AG10803 (cell line): ENCODE measurements around the gene MEIS1.

Experiments used
- DNase-seq: peaks from one replicate; pipeline ENCODE4 v3.0.0; 2010; ENCODE audit warnings: low read depth
- H3K4me3 ChIP-seq: 2 replicates; pipeline ENCODE4 v1.5.1; 2011; ENCODE audit warnings: mild to moderate bottlenecking, low read length, control low read depth
- TF ChIP-seq, protein P1 (sequence below): conservative IDR thresholded peaks from 2 replicates; pipeline ENCODE4 v1.5.1; 2011; ENCODE audit warnings: mild to moderate bottlenecking, low read length, control low read depth, inconsistent platforms

The MEIS1 gene

DNA sequence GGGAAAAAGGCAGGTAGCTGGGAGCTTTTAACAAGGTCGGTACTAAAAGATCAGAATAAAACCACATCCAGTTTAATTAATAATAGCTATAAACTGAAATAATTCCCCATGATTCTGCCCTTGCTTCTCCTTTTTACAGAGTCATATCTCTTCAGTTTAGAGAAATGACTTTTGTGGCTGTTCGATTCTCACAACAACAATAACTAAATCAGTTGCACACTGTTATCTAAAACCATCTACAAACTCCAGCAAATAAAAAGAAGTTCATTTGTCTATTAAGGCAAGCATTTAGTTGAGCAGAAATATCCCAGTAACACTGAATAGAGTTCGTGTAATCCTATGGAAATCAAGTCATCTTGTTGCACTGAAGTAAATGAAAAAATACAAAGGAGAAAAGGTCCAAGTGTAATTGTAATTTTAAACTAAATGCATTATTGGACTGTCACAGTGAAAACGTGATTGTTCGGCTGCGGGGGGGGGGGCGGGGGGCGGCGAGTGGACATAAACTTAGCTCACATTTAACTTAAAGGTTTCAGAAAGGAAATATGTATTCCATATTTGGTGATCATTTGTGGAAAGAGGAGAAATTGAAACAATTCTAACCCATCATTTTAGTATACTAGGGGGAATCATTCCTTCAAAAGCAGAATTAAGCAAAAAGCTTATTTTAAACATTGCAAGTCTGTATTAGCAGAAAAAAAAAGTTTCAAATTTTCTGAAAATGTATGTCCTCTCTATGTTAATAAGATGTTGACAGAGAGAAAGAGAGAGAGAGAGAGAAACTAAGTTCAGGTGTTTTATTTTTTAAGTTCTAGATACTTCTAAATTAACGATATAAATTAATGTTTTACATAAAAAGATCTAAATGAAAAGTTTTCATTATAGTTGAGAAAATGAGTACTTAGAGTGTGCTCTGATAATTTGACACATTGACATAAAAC, 144.5 kb downstream of the MEIS1 start:
- no peak for DNase-seq
- TF ChIP-seq, protein P1, sequence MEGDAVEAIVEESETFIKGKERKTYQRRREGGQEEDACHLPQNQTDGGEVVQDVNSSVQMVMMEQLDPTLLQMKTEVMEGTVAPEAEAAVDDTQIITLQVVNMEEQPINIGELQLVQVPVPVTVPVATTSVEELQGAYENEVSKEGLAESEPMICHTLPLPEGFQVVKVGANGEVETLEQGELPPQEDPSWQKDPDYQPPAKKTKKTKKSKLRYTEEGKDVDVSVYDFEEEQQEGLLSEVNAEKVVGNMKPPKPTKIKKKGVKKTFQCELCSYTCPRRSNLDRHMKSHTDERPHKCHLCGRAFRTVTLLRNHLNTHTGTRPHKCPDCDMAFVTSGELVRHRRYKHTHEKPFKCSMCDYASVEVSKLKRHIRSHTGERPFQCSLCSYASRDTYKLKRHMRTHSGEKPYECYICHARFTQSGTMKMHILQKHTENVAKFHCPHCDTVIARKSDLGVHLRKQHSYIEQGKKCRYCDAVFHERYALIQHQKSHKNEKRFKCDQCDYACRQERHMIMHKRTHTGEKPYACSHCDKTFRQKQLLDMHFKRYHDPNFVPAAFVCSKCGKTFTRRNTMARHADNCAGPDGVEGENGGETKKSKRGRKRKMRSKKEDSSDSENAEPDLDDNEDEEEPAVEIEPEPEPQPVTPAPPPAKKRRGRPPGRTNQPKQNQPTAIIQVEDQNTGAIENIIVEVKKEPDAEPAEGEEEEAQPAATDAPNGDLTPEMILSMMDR: no peak
- H3K4me3 ChIP-seq: no peak overlapping the region; the same call in 1 of the 2 replicates

DNA sequence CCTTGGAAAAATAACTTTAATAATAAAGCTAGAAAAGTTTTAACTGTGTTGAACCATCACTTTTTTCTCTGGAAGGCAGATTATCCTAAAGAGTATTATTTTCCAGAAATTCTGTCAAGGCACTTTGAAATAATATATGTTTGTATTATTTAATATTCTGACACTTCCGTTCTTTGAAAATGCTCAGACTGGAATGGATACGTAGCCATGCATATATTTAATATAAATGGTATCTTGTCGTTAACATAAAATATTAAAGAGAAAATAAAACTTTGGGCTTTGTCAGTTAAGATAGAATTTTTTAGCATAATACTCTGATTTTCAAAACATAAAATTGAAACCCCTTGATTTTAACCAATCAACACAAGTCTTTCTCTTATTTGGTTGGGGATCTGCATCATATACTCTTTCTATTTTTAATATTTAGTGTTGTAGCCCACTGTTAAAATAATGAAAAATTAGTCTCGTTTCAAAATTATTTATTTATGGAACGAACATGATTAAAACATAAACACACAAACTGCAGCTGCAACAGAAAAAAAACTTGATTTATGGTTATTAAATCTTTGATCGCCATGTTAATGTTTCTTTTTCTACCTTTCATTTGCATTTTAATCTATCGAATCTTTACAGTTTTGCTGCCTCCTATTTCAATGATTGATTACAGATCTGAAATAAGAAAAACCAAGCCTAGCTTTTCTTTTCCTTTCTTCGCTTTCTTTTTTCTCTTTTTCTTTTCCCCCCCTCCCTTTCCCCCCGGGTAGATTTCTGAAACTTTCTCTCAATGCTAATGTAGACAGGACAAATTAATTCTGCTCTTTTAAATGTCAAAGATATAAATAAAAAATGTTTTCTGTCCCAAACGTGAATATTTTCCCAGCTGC, 145.5 kb downstream of the MEIS1 start:
- DNase-seq: no peak
- TF ChIP-seq, protein P1: no peak
- peak overlapping the region; percentile 53 for H3K4me3 ChIP-seq

DNA sequence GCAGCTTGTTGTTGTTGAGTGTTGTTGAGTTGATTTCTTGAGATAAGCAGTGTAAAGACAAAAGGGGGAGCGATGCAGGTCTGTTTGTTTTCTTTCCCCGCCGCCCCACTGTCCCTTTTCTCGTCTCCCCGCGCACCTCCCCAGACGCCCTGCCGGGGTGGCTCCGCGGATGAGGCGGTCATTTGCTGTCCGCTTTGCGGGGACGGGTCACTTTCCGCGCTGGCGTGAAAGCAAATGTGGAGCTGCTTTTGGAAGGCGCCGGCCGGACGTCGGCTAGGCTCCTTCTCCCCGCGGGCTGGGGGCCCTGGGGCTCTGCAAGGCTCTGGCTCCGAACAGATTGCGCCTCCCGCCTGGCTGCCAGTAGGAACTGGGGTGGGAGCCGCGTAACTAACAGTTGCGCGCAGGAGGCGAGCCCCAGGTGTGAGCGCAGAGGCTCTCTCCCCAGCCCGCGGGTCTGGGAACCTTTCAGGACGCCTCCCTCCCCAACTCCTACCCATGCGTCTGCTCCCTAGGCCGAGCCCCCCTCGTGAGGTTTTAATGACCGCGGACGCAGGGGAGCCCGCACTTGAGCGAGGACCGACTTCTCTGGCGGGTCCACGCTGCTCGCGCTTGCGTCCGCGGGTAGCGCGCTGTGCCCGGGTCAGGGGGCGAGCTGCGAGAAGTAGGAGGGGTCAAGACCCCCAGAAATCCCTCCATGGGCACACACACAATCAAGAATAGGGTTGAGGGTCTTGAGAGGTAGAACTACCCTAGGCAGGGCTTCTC, 146.6 kb downstream of the MEIS1 start:
- TF ChIP-seq, protein P1: no peak
- DNase-seq: peak; percentile 21
- H3K4me3 ChIP-seq: peak overlapping the region; percentile 53

DNA sequence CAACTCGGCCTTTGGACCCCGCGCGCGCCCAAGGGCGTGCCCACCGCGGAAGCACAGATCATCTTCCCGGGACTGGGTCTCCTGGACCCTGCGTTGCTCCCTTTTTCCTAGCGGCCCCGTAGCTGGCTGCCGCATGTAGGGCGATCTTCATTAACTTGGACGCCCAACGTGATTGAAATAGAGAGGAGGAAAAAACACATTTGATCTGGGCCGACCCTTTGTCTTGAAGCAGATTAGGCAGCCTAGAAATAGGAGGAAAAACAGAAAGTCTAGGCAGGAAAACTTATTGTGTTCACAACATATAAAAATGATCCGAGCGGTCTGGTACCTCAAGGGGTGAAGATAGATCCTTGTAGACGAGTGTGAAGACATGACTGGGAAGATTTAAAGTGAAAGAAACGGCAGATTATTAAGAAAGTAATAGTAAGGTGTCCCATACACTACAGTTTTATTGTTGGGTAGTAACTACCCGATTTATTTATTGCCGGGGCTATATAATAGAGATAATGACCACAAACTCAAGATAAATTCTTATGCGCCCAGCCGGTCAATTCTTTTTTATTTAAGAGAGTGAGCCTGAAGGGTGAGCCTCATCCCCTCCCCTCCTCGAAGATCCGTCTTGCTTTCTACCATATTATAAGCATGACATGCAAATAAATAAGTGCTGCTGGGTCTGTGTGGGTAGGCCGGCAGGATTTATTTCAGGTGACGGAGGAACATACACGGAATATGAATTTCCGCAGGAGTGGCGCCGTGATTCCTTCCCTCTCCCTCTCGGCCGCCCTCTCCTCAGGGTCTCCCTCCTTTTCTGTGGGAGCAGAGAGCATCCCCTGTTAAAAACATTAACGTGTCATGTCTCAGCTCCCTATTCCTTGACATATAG, 147.4 kb downstream of the MEIS1 start:
- TF ChIP-seq, protein P1: no peak
- H3K4me3 ChIP-seq: peak overlapping the region; percentile 53
- DNase-seq: no peak

DNA sequence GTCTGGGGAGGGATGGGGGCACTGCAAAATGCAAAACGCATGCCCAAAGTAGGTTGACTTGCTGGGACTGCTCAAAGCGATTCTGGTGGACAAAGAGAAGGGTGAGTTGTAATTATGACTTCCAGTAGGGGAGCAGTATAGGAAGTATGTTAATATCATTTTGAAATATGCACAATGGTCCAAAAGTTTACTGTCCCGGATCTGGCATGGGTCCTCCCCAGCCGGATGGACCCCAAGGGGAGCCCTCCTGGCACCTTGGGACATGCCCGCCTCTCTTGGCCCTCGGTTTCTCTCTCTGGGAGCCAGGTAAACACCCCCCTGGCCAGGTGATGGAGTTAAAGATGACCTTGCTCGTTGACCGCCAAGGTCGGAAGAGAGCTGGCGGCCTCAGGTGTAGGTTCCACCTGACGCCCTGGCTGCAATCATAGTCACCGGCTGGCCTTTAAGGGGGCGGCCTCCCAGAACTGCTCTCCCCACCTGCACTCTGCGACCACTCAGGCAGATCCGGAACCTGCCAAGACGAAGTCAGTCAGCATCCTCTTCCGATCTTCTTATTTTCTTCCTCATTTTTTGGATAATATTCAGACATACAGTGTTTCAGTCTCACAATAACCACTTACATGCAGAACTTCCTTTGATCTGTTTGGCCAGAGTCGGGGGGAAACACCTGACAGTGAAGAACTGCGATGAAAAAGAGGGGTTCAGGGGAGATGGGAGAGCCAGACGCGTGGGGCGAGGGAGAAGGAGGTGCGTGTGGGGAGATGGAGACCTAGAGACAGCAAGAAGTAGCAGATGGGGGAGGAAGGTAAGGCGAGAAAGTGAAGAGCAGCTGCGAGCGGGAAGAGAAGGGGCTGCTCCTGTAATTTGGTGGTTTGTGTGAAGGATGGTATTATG, 148.3 kb downstream of the MEIS1 start:
- peak overlapping the region; percentile 53; the same call in 1 of the 2 replicates for H3K4me3 ChIP-seq
- peak; percentile 16 for DNase-seq
- TF ChIP-seq, protein P1: peak; percentile 21
